D721Med (cell line): ENCODE results near the gene P2RY6.

Source experiments
- DNase-seq: peaks from one replicate; pipeline ENCODE4 v3.0.0; 2011; ENCODE audit warnings: low spot score; ENCODE audit not compliant: insufficient read length
- FAIRE-seq: peaks from 2 replicates; lab custom pipeline; 2011; peaks lifted over from hg19 to GRCh38; lab: Jason Lieb, UNC
- TF ChIP-seq, protein P1 (sequence below): IDR thresholded peaks from 2 replicates; pipeline ENCODE4 v1.5.1; 2012; ENCODE audit warnings: mild to moderate bottlenecking, control low read depth; ENCODE audit not compliant: insufficient read depth; ENCODE audit errors: missing control alignments

Gene P2RY6

DNA sequence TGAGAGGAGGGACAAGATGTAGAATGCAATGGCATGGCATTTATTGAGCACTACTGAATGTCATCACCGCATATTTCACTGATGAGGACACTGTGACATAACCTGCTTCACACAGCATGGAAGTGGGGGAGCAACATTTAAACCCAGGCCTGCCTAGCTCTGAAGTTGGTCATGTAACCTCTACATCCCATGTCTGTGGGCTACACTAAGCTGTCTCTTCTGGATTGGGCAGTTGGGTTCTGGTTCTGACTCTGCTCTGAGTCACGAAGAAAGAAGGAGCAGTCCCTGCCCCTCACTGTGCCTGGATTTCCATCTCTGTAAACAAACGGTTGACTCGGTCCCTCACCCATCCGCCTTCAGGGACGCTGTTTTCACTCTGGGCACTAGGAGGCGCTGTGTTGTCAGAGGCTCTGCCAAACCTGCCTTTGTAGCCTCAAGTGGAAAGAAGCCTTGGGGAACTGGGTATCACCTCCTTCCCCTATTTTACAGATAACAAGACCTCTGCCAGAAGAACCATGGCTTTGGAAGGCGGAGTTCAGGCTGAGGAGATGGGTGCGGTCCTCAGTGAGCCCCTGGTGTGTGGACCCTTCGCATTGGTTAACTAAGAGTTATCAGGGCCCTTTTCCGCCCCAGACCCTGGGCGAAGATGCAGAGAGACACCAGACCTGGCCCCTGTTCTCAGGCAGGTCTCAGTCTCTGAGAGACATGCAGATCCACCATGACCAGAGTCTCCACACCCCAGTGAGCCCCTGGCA lies 23.3 kb downstream of the P2RY6 start:
- TF ChIP-seq, protein P1, sequence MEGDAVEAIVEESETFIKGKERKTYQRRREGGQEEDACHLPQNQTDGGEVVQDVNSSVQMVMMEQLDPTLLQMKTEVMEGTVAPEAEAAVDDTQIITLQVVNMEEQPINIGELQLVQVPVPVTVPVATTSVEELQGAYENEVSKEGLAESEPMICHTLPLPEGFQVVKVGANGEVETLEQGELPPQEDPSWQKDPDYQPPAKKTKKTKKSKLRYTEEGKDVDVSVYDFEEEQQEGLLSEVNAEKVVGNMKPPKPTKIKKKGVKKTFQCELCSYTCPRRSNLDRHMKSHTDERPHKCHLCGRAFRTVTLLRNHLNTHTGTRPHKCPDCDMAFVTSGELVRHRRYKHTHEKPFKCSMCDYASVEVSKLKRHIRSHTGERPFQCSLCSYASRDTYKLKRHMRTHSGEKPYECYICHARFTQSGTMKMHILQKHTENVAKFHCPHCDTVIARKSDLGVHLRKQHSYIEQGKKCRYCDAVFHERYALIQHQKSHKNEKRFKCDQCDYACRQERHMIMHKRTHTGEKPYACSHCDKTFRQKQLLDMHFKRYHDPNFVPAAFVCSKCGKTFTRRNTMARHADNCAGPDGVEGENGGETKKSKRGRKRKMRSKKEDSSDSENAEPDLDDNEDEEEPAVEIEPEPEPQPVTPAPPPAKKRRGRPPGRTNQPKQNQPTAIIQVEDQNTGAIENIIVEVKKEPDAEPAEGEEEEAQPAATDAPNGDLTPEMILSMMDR = peak; percentile 94
- no peak for FAIRE-seq
- peak; percentile 67 for DNase-seq

DNA sequence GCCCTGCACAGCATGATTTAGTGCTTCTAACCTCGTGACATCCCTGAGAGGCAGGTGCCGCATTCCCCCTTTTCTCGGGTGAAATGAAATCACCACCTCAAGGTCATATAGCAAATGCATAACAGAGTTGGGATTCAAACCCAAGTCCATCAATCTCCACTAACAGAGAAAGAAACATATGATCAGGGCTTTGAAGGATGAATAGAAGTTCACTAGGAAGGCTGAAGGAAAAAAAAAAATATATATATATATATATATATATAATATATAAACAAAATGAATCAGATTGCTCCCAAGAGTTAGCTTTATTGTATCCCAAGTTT lies 23.8 kb downstream of the P2RY6 start:
- TF ChIP-seq, protein P1 = no peak
- no peak for FAIRE-seq

DNA sequence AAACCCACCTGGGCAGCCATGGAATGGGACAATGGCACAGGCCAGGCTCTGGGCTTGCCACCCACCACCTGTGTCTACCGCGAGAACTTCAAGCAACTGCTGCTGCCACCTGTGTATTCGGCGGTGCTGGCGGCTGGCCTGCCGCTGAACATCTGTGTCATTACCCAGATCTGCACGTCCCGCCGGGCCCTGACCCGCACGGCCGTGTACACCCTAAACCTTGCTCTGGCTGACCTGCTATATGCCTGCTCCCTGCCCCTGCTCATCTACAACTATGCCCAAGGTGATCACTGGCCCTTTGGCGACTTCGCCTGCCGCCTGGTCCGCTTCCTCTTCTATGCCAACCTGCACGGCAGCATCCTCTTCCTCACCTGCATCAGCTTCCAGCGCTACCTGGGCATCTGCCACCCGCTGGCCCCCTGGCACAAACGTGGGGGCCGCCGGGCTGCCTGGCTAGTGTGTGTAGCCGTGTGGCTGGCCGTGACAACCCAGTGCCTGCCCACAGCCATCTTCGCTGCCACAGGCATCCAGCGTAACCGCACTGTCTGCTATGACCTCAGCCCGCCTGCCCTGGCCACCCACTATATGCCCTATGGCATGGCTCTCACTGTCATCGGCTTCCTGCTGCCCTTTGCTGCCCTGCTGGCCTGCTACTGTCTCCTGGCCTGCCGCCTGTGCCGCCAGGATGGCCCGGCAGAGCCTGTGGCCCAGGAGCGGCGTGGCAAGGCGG lies 24.5 kb downstream of the P2RY6 start:
- TF ChIP-seq, protein P1 = no peak
- FAIRE-seq = no peak
- DNase-seq = no peak

More for the DNA sequence above, 23.8 kb downstream of the P2RY6 start:
- DNase-seq = no peak

DNA sequence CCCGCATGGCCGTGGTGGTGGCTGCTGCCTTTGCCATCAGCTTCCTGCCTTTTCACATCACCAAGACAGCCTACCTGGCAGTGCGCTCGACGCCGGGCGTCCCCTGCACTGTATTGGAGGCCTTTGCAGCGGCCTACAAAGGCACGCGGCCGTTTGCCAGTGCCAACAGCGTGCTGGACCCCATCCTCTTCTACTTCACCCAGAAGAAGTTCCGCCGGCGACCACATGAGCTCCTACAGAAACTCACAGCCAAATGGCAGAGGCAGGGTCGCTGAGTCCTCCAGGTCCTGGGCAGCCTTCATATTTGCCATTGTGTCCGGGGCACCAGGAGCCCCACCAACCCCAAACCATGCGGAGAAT lies 25.1 kb downstream of the P2RY6 start:
- DNase-seq (no peak), FAIRE-seq (no peak)
- TF ChIP-seq, protein P1 = no peak

DNA sequence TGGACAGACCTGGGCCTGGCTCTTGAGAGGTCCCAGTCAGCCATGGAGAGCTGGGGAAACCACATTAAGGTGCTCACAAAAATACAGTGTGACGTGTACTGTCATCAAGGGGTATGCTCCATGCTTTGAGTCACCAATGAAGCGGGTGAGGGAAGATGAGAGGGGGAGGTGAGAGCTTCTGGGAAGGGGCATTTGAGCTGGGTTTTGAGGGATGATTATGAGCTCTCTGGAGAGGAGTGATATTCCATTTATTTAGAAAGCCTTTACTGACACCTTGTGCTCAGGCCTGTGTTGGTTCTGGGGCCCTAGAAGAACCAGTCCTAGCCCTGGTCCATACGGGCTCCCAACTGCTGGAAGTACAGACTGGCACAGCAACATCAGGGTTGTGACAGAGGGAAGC lies 25.6 kb downstream of the P2RY6 start:
- TF ChIP-seq, protein P1 = no peak
- no peak for FAIRE-seq
- no peak for DNase-seq

DNA sequence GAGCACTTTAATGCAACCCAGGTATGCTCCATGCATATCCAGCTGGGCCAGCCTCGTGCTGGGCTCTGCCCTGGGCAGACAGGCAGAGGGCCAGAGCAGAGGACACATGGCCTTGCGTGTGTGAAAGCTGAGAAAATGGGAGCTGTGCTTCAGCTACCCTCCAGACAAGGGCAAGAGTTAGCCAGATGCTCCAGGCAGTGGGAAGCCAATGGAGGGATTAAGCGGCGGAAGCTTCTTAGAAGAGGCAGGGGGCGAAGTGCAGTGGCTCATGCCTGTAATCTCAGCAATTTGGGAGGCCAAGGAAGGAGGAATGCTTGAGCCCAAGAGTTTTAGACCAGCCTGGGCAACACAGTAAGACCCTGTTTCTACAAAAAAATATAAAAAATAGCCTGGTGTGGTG lies 26.1 kb downstream of the P2RY6 start:
- TF ChIP-seq, protein P1 = no peak
- no peak for DNase-seq
- FAIRE-seq = no peak

DNA sequence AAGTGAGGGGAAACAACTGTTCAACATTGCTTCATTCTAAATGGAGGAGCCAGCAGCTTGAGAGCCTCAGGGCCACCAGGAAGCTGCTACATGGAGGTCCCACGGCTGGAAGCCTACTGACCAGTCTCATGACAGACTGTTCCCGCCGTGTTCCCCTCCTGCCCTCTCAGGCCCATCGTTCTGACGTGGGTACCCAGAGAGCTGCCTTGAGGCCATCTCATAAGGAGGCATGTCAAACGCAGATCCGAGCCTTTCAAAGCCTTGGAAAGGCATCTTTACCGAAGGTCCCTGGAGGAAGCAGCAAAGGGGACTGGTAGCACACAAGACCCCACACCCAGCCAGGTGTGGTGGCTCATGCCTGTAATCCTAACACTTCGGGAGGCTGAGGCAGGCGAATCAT lies 27.6 kb downstream of the P2RY6 start:
- no peak for FAIRE-seq
- TF ChIP-seq, protein P1 = no peak
- no peak for DNase-seq
